ENCODE measurements around the gene ISCA2.

The ISCA2 gene

GRCh38 chr14:74488786-74489397 lies 4.7 kb upstream of the ISCA2 start:
- Histone ChIP-seq H3K9me3 (ENCODE audit: control insufficient read depth, low read depth, low read length) (no peaks in the 10 kb centered on the region), H3K4me3 (ENCODE audit: low read length) (no peak overlapping the region), H3K36me3 (ENCODE audit: control insufficient read depth, low read depth, low read length) (peaks cover 15% of the 10 kb centered on the region), H3K9ac (ENCODE audit: low read length) (no peak overlapping the region), H3K27ac (ENCODE audit: low read length) (no peak overlapping the region), H3K27me3 (ENCODE audit: control insufficient read depth, insufficient read depth, low read length) (no peaks in the 10 kb centered on the region), H3K4me1 (ENCODE audit: control insufficient read depth, low read depth, low read length) (peaks cover 12% of the 10 kb centered on the region)

- Histone ChIP-seq H3K9me3 (ENCODE audit: control insufficient read depth, low read depth, low read length) (no peaks in the 10 kb centered on the region), H3K27me3 (ENCODE audit: control insufficient read depth, insufficient read depth, low read length) (no peaks in the 10 kb centered on the region), H3K27ac (ENCODE audit: low read length) (no peak overlapping the region), H3K36me3 (ENCODE audit: control insufficient read depth, low read depth, low read length) (peaks cover 6% of the 10 kb centered on the region), H3K4me3 (ENCODE audit: low read length) (no peak overlapping the region), H3K4me1 (ENCODE audit: control insufficient read depth, low read depth, low read length) (peaks cover 17% of the 10 kb centered on the region), H3K9ac (ENCODE audit: low read length) (no peak overlapping the region)
Observed at GRCh38 chr14:74490486-74490885, 3.1 kb upstream of the ISCA2 start.

DNA sequence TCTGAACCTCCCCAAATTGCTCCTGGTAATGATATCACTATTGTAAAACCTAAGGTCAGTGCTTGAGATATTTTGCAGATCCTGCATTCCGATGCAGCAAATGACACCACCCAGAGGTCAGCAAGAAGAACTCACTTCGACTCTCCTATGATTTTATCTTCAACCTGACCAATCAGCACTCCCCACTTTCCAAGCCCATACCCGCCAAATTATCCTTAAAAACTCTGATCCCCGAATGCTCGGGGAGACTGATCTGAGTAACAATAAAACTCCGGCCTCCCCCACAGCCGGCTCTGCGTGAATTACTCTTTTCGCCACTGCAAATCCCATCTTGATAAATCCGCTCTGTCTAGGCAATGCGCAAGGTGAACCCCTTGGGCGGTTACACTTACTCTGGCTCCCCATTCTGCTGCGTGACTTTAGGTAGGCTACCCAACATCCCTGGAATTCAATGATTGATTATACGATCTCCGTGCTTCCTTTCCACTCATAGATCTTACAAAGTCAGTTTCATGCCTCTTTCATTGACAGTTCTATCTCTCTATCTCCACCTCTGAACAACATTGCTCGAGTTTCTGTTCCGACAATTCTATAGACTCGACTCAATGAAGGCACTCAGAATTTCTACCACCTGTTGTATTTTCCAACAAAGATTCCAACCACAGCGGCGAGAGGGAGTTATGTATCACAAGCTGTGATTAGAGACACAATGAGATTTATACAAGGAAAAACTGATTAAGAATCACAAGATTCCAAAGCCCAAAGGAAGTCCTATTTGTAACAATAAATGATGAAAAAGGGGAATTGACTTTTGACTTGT lies 1.4 kb upstream of the ISCA2 start:
- Histone ChIP-seq H3K4me1 (ENCODE audit: control insufficient read depth, low read depth, low read length) (peaks cover 17% of the 10 kb centered on the region), H3K36me3 (ENCODE audit: control insufficient read depth, low read depth, low read length) (peaks cover 4% of the 10 kb centered on the region), H3K9me3 (ENCODE audit: control insufficient read depth, low read depth, low read length) (no peaks in the 10 kb centered on the region), H3K27me3 (ENCODE audit: control insufficient read depth, insufficient read depth, low read length) (no peaks in the 10 kb centered on the region), H3K9ac (ENCODE audit: low read length) (peak overlapping the region; percentile 73), H3K27ac (ENCODE audit: low read length) (no peak overlapping the region), H3K4me3 (ENCODE audit: low read length) (peak overlapping the region; percentile 75)

- H3K36me3 ChIP-seq (ENCODE audit: control insufficient read depth, low read depth, low read length) = peaks cover 4% of the 10 kb centered on the region
- peak within 1 kb of the TSS; percentile 43 for H3K27ac ChIP-seq (ENCODE audit: low read length)
- H3K27me3 ChIP-seq (ENCODE audit: control insufficient read depth, insufficient read depth, low read length) = no peaks in the 10 kb centered on the region
- H3K9ac ChIP-seq (ENCODE audit: low read length) = peak within 1 kb of the TSS; percentile 87
- peaks cover 13% of the 10 kb centered on the region for H3K4me1 ChIP-seq (ENCODE audit: control insufficient read depth, low read depth, low read length)
- H3K9me3 ChIP-seq (ENCODE audit: control insufficient read depth, low read depth, low read length) = no peaks in the 10 kb centered on the region
- H3K4me3 ChIP-seq (ENCODE audit: low read length) = peak within 1 kb of the TSS; percentile 97
Observed at GRCh38 chr14:74492776-74493342, 706 bp upstream of the ISCA2 start, which contains the start of gene NPC2. Gene NPC2 (minus strand): TSS chr14:74493305. CDS start chr14:74493274, 31 bp downstream.

GRCh38 chr14:74495356-74495755 lies 1.8 kb downstream of the ISCA2 start:
- Histone ChIP-seq H3K27ac (ENCODE audit: low read length) (no peak overlapping the region), H3K4me3 (ENCODE audit: low read length) (no peak overlapping the region), H3K9me3 (ENCODE audit: control insufficient read depth, low read depth, low read length) (no peaks in the 10 kb centered on the region), H3K27me3 (ENCODE audit: control insufficient read depth, insufficient read depth, low read length) (no peaks in the 10 kb centered on the region), H3K9ac (ENCODE audit: low read length) (no peak overlapping the region), H3K36me3 (ENCODE audit: control insufficient read depth, low read depth, low read length) (peaks cover 4% of the 10 kb centered on the region), H3K4me1 (ENCODE audit: control insufficient read depth, low read depth, low read length) (peaks cover 13% of the 10 kb centered on the region)

GRCh38 chr14:74500417-74501134 lies 7.0 kb downstream of the ISCA2 start:
- peaks cover 20% of the 10 kb centered on the region for H3K4me1 ChIP-seq (ENCODE audit: control insufficient read depth, low read depth, low read length)
- peaks cover 4% of the 10 kb centered on the region for H3K36me3 ChIP-seq (ENCODE audit: control insufficient read depth, low read depth, low read length)
- H3K9me3 ChIP-seq (ENCODE audit: control insufficient read depth, low read depth, low read length) = no peaks in the 10 kb centered on the region
- H3K4me3 ChIP-seq (ENCODE audit: low read length) = no peak overlapping the region
- H3K27ac ChIP-seq (ENCODE audit: low read length) = peak overlapping the region; percentile 66
- H3K9ac ChIP-seq (ENCODE audit: low read length) = peak overlapping the region; percentile 47
- no peaks in the 10 kb centered on the region for H3K27me3 ChIP-seq (ENCODE audit: control insufficient read depth, insufficient read depth, low read length)

DNA sequence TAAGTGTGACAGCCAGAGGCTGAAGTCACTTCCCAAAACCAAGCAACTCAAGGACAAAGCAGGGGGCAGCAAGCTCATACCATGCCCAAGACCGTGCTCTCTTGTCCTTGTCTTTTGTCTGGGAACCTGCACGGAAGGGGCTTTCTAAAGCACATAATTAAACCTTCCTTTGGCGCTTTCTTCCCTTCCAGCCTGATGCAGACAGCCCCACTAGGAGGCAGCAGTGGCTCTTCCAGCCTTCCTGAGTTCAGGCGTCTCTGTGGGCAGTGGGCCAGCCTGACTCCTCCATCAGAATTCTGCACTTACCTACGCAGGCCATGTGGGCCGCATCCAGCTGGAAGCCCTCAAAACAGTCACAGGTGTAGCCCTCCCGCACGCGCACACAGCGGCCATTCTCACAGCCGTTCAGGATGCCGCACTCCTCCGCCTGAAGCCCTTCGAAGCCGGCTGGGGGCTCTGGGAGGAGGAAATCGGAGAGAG lies 7.6 kb downstream of the ISCA2 start:
- no peaks in the 10 kb centered on the region for H3K27me3 ChIP-seq (ENCODE audit: control insufficient read depth, insufficient read depth, low read length)
- H3K4me3 ChIP-seq (ENCODE audit: low read length) = no peak overlapping the region
- peaks cover under 1% of the 10 kb centered on the region for H3K36me3 ChIP-seq (ENCODE audit: control insufficient read depth, low read depth, low read length)
- H3K4me1 ChIP-seq (ENCODE audit: control insufficient read depth, low read depth, low read length) = peaks cover 20% of the 10 kb centered on the region
- no peaks in the 10 kb centered on the region for H3K9me3 ChIP-seq (ENCODE audit: control insufficient read depth, low read depth, low read length)
- H3K27ac ChIP-seq (ENCODE audit: low read length) = peak overlapping the region; percentile 66
- H3K9ac ChIP-seq (ENCODE audit: low read length) = peak overlapping the region; percentile 47

GRCh38 chr14:74501691-74502090 lies 8.1 kb downstream of the ISCA2 start:
- Histone ChIP-seq H3K27me3 (ENCODE audit: control insufficient read depth, insufficient read depth, low read length) (no peaks in the 10 kb centered on the region), H3K36me3 (ENCODE audit: control insufficient read depth, low read depth, low read length) (no peaks in the 10 kb centered on the region), H3K4me3 (ENCODE audit: low read length) (no peak overlapping the region), H3K9ac (ENCODE audit: low read length) (no peak overlapping the region), H3K27ac (ENCODE audit: low read length) (no peak overlapping the region), H3K9me3 (ENCODE audit: control insufficient read depth, low read depth, low read length) (no peaks in the 10 kb centered on the region), H3K4me1 (ENCODE audit: control insufficient read depth, low read depth, low read length) (peaks cover 20% of the 10 kb centered on the region)

GRCh38 chr14:74502236-74503019 lies 8.9 kb downstream of the ISCA2 start:
- peaks cover 20% of the 10 kb centered on the region for H3K4me1 ChIP-seq (ENCODE audit: control insufficient read depth, low read depth, low read length)
- no peak overlapping the region for H3K27ac ChIP-seq (ENCODE audit: low read length)
- no peaks in the 10 kb centered on the region for H3K27me3 ChIP-seq (ENCODE audit: control insufficient read depth, insufficient read depth, low read length)
- no peak overlapping the region for H3K9ac ChIP-seq (ENCODE audit: low read length)
- H3K9me3 ChIP-seq (ENCODE audit: control insufficient read depth, low read depth, low read length) = no peaks in the 10 kb centered on the region
- no peaks in the 10 kb centered on the region for H3K36me3 ChIP-seq (ENCODE audit: control insufficient read depth, low read depth, low read length)
- H3K4me3 ChIP-seq (ENCODE audit: low read length) = no peak overlapping the region

- Histone ChIP-seq H3K27ac (ENCODE audit: low read length) (no peak overlapping the region), H3K36me3 (ENCODE audit: control insufficient read depth, low read depth, low read length) (no peaks in the 10 kb centered on the region), H3K9ac (ENCODE audit: low read length) (no peak overlapping the region), H3K4me1 (ENCODE audit: control insufficient read depth, low read depth, low read length) (peaks cover 20% of the 10 kb centered on the region), H3K4me3 (ENCODE audit: low read length) (no peak overlapping the region), H3K27me3 (ENCODE audit: control insufficient read depth, insufficient read depth, low read length) (no peaks in the 10 kb centered on the region), H3K9me3 (ENCODE audit: control insufficient read depth, low read depth, low read length) (no peaks in the 10 kb centered on the region)
Observed at GRCh38 chr14:74503291-74503937, 9.8 kb downstream of the ISCA2 start.
